ENCODE data around the gene AKNAD1. TPM values are rescaled to one million over a fixed set of nuclear protein-coding genes. Genes with fewer than 3 reads are reported as not detected.

AKNAD1 gene
- polyA plus RNA-seq, 1 of the 3 experiments (the other 2 are of a cell fraction) = 0.71 TPM

- POLR2A ChIA-PET = no interaction called here
- no peak overlapping the region for H2AFZ ChIP-seq (ENCODE audit: low read depth)
Measured at GRCh38 chr1:108851567-108851966, 5.3 kb downstream of the AKNAD1 start.

GRCh38 chr1:108850929-108851328 lies 6.0 kb downstream of the AKNAD1 start:
- peaks cover 0 to 2% of the 10 kb centered on the region in 2 experiments; a peak in 1 of 4 replicates for H3K4me1 ChIP-seq (ENCODE audit: control insufficient read depth in 1 of 2, insufficient read depth in 2 of 2, low read depth in 1 of 2, low read length in 1 of 2)
- H3K36me3 ChIP-seq (replicated peaks in 1 of 2; ENCODE audit: control insufficient read depth in 1 of 2, insufficient read depth in 2 of 2, low read length in 1 of 2) = no peaks in the 10 kb centered on the region
- H3K9ac ChIP-seq = no peak overlapping the region
- no peaks in the 10 kb centered on the region for H3K27me3 ChIP-seq (ENCODE audit: insufficient read depth)
- H3K27ac ChIP-seq (ENCODE audit: low read depth in 2 of 2, low read length in 1 of 2) = no peak overlapping the region
- no peak for DNase-seq
- no peak overlapping the region for H3K4me3 ChIP-seq (ENCODE audit: low read depth in 2 of 2, low read length in 1 of 2)
- no peaks in the 10 kb centered on the region for H4K20me1 ChIP-seq (ENCODE audit: insufficient read depth)
- no peak overlapping the region for H2AFZ ChIP-seq (ENCODE audit: low read depth)
- H3K79me2 ChIP-seq (ENCODE audit: insufficient read depth) = no peaks in the 10 kb centered on the region
- CTCF ChIA-PET = interaction anchor here (1.1 to 1.4 kb wide), 2 partner anchors 22 to 249 kb away, joined by 3 read pairs; no protein-coding TSS in a partner anchor
- POLR2A ChIA-PET = no interaction called here
- H3F3A ChIP-seq (replicated peaks; ENCODE audit: insufficient read depth) = no peaks in the 10 kb centered on the region
- WGBS (ENCODE audit: low lambda C conversion rate) = 87% methylated on average over 7 of the region's 7 CpGs
- no peak overlapping the region for H3K4me2 ChIP-seq
- no peak for TF ChIP-seq NRF1 (IDR thresholded peaks at IDR 0.05; ENCODE audit: low read depth, low read length)
- TF ChIP-seq ELF1 (IDR thresholded peaks at IDR 0.05) = no peak
- TF ChIP-seq USF1 (IDR thresholded peaks at IDR 0.05; ENCODE audit: borderline replicate concordance, low read depth) = no peak
- TF ChIP-seq FOXJ3 (CRISPR knock-in tag; IDR thresholded peaks at IDR 0.05) = no peak
- no peak for TF ChIP-seq SMC3 (IDR thresholded peaks at IDR 0.05; ENCODE audit: low read depth, low read length)
- no peak for TF ChIP-seq TEAD4 (IDR thresholded peaks at IDR 0.05; ENCODE audit: borderline replicate concordance, insufficient read depth)
- TF ChIP-seq SIN3A (IDR thresholded peaks at IDR 0.05; ENCODE audit: borderline replicate concordance, low read depth, low read length) = no peak
- no peak for TF ChIP-seq POLR2AphosphoS5 (IDR thresholded peaks at IDR 0.05; ENCODE audit: low read depth, low read length)
- no peak for TF ChIP-seq EP300 (IDR thresholded peaks at IDR 0.05; ENCODE audit: borderline replicate concordance in 1 of 2, low read depth in 1 of 2, low read length in 1 of 2)
- TF ChIP-seq JUND (IDR thresholded peaks at IDR 0.05) = no peak
- no peak for TF ChIP-seq CHD2 (IDR thresholded peaks at IDR 0.05; ENCODE audit: low read length, partially characterized antibody)
- no peak for TF ChIP-seq PBX3 (IDR thresholded peaks at IDR 0.05)
- no peak for TF ChIP-seq RFX5 (IDR thresholded peaks at IDR 0.05; ENCODE audit: low read length)
- TF ChIP-seq IRF3 (IDR thresholded peaks at IDR 0.05; ENCODE audit: low read depth, low read length) = no peak
- no peak for TF ChIP-seq GABPA (IDR thresholded peaks at IDR 0.05; ENCODE audit: low read depth)
- no peak for TF ChIP-seq RCOR1 (IDR thresholded peaks at IDR 0.05; ENCODE audit: low read length)
- no peak for TF ChIP-seq MXI1 (IDR thresholded peaks at IDR 0.05; ENCODE audit: low read depth, low read length)
- TF ChIP-seq GATA2 (CRISPR knock-in tag; IDR thresholded peaks at IDR 0.05) = no peak
- no peaks in the 10 kb centered on the region for H3K9me3 ChIP-seq
- H3K9me2 ChIP-seq = no peaks in the 10 kb centered on the region

More at GRCh38 chr1:108851567-108851966, 5.3 kb downstream of the AKNAD1 start:
- Histone ChIP-seq H3K9me2 (no peaks in the 10 kb centered on the region), H3K79me2 (ENCODE audit: insufficient read depth) (no peaks in the 10 kb centered on the region), H4K20me1 (ENCODE audit: insufficient read depth) (no peaks in the 10 kb centered on the region), H3K36me3 (replicated peaks in 1 of 2; ENCODE audit: control insufficient read depth in 1 of 2, insufficient read depth in 2 of 2, low read length in 1 of 2) (no peaks in the 10 kb centered on the region), H3K4me1 (ENCODE audit: control insufficient read depth in 1 of 2, insufficient read depth in 2 of 2, low read depth in 1 of 2, low read length in 1 of 2) (peaks cover 0 to 2% of the 10 kb centered on the region in 2 experiments; a peak in 1 of 4 replicates), H3K9ac (no peak overlapping the region), H3K4me3 (ENCODE audit: low read depth in 2 of 2, low read length in 1 of 2) (no peak overlapping the region), H3K9me3 (no peaks in the 10 kb centered on the region), H3F3A (replicated peaks; ENCODE audit: insufficient read depth) (no peaks in the 10 kb centered on the region), H3K27me3 (ENCODE audit: insufficient read depth) (no peaks in the 10 kb centered on the region), H3K4me2 (no peak overlapping the region), H3K27ac (ENCODE audit: low read depth in 2 of 2, low read length in 1 of 2) (no peak overlapping the region)
- CTCF ChIA-PET = interaction anchor here (1.1 to 1.4 kb wide), 2 partner anchors 23 to 249 kb away, joined by 3 read pairs; no protein-coding TSS in a partner anchor
- 74% methylated on average over 4 of the region's 4 CpGs for WGBS (ENCODE audit: low lambda C conversion rate)
- TF ChIP-seq EP300 (IDR thresholded peaks at IDR 0.05; ENCODE audit: borderline replicate concordance in 1 of 2, low read depth in 1 of 2, low read length in 1 of 2) (no peak), RCOR1 (IDR thresholded peaks at IDR 0.05; ENCODE audit: low read length) (no peak), EZH2phosphoT487 (IDR thresholded peaks at IDR 0.05; ENCODE audit: borderline replicate concordance, low read depth) (no peak), ELF1 (IDR thresholded peaks at IDR 0.05) (no peak), TAF1 (IDR thresholded peaks at IDR 0.05; ENCODE audit: borderline replicate concordance, low read depth, low read length) (no peak)
- DNase-seq = no peak
